Fibroblast of upper back skin (primary cell): ENCODE data around the gene TNFSF9.
"Not testable (repeated sequence)": the region's sequence is repeated elsewhere in the genome, so short reads cannot be mapped to it uniquely, and the experiment has no call there.

Source experiments
- DNase-seq: peaks from one replicate; pipeline ENCODE4 v3.0.0-alpha.2; 2013

Gene TNFSF9

DNA sequence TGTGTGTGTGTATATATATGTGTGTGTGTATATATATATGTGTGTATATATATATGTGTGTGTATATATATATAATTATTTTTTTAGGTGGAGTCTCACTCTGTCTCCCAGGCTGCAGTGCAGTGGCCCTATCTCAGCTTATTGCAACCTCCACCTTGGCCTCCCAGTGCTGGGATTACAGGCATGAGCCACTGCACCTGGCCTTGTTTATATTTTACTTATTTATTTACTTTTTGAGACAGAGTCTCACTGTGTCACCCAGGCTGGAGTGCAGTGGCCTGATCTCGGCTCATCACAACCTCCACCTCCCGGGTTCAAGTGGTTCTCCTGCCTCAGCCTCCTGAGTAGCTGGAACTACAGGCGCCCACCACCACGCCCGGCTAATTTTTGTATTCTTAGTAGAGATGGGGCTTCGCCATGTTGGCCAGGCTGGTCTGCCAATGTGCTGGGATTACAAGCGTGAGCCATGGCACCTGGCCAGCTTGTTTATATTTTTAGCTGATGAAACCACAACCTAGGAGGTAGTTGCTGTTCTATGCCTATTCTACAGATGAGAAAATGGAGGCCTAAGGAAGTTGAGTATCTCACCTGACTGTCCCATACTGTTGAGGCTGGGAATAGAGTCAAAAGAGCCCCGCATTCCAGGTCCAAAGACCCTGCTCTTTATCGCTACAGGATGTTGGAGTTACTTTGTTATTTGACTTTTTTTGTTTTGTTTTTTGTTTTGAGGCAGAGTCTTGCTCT lies 22.6 kb upstream of the TNFSF9 start:
- DNase-seq: not testable (repeated sequence)

DNA sequence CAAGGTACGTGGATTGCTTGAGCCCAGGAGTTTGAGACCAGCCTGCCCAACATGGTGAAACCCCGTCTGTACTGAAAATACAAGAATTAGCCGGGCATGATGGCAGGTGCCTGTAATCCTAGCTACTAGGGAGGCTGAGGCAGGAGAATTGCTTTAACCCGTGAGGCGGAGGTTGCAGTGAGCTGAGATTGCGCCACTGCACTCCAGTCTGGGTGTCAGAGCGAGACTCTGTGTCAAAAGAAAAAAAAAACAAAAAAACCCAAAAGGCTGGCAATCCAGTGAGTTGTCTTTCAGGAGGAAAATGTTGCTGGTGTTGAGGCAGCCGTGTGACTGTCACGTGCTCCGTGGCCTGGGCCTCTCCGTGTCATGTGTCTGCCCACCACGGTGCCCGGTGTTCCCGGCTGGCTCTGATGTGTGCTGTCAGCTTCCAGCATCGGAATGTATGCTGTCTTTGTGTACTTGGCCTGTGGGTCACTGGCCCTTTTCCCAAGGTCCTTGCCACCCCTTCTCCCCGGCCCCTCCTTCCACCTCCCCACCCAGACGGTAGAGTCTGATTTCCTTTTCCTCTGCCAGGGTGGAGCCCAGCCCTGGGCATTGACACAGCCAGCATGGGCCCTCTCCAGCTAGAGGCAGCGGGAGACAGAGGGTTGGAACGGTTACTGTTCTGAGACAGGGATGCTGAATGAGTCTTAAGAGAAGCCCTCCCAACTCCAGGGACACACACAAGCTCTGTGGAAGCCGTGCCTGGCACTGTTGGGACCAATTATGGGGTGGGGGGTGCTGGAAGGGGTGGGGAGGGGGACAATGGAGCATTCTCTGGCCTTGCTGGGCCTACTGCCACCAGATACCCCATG lies 21.5 kb upstream of the TNFSF9 start:
- no peak for DNase-seq

DNA sequence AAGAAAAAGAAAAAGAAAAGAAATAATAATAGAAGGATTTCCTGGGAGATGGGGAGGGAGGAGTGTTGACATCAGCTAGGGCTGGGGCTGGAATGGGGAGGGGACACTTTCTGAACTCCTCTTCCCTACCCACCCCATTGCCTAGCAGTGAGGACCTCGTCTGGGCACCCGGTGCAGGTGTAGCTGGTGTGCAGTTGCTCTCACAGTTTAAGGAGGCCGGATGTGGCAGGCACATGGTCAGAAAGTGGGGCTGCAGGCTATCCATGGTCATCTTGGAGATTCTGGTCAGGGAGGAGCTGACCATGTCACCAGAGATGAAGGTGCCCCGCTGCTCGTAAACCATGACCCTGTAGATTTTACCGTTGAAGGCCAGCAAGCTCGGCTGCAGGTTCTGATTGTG lies 20.2 kb upstream of the TNFSF9 start:
- no peak for DNase-seq

DNA sequence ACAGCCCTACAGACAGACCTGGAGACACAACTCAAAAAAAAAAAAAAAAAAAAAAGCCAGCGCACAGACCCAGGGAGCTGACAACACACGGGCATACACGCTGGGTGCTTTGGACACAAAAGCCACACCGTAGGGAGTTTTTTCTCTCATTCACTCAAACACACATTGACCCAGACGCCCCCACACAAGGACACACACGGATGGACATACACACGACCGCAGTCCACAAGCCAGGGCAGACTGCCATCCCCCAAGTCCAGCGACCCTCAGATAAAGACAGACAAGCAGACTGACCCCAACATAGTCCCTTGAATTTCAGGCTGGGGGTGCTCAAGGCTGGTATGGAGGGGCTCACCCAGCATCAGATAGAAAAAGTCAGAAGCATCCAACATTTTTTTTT lies 16.7 kb upstream of the TNFSF9 start:
- no peak for DNase-seq

DNA sequence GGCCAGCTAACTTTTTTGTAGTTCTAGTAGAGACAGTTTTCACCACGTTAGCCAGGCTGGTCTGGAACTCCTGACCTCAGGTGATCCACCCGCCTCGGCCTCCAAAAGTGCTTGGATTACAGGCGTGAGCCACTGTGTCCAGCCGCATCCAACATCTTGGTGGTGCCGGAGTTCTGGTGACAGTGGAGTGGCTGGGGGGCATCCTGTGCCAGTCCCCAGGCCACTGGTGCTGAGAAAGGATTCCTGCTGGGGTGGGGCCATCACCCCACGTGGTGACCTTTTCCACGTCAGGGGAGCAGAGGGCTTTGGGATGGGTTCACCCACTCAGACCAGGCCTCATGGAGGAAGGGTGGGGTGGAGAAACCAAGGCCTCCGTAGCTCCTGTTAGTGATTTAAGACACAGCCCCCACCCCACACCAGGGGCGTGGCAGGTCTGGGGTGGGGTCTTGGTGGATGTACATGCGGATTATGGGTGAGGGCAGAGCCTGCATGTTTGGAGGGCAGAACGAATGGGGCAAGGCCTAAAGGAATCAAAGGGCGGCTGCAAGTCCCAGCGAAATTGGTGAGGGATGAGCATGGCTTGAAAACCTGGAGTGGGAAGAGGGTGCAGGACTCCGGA lies 15.8 kb upstream of the TNFSF9 start:
- DNase-seq: no peak

DNA sequence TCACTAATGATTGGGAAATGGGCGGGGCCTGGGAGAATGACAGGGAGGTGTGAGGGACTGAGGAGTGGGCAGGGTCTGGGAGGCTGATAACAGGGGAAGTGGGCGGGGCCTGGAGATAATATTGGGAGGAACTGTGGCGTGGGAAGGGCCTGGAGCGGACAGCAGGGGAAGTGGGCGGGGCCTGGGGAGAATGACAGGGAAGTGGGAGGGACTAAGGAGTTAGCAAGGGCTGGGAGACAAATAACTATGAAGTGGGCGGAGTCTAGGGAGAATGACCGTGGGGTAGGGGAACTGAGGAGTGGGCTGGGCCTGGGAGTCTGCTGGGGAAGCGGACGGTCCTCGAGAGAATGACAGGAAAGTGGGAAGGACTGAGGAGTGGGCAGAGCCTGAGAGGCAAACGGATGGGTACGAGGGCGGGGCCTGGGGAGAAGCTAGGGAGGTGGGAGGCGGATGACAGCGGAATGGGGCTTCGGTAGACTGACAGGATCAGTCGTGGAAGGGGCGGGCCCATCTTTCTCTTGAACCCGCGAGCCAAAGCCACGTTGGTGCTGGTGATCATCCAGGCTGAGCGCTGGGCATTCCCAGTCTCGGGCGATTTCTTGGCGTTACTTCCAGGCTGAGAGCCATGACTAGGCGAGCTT lies 14.7 kb upstream of the TNFSF9 start:
- peak; percentile 90 for DNase-seq

DNA sequence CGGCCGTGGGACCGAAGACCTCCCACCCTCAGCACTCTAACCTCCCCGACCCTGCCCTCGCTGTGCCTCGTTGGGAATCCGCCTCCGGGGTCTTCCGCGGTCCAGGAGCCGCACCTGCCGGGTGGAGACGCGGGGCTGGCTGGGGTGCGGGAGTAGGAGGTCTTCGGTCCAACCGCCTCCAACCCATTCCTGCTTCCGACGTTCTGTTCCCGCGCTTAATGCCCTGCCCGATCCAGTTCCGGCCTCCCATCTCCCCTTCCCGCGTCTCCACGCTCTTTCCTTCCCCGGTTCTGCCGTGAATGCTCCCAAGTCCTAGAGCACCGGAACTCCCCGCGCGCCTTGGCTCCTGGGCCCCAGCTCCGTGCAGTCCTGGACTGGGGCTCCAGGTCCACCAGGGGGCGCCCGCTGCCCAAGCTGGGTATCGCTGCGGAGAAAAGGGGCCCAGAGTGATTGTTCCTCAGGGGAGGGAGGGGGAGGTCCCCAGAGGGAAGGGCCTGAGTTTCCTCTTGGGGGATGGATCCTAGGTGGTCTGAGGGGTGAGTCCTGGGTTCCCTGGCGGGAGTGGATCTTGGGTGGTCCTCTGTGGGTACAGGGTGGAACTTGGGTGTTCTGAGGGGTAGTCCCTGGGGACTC lies 14.1 kb upstream of the TNFSF9 start:
- DNase-seq: peak; percentile 83

DNA sequence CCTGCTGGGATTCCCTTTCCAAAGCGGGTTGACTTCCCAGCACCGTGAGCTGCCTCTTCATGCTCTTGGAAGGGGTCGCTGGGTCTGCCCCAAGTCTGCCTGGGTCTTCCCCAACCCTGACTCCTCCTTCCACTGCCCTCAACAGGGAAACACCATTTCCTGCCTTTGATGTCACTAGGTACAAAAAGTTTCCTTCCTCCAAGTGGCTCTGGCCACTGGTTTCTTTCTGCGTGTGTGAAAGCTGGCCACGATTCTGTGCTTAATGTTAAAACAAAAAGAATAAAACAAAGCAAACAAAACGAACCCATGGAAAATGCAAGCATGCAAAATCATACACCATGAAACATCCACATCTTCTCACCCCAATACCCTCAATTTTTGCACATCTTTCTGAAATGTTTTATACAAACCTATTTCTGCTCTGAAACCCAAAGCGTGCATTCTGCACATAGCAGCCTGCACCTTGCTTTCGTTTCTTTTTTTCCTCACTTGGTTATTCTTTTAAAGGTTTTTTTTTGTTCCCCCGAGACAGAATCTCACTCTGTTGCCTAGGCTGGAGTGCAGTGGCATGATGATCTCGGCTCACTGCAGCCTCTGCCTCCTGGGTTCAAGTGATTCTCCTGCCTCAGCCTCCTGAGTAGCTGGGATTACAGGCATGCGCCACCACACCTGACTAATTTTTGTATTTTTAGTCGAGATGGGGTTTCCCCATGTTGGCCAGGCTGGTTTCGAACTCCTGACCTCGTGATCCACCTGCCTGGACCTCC lies 12.5 kb upstream of the TNFSF9 start:
- no peak for DNase-seq

DNA sequence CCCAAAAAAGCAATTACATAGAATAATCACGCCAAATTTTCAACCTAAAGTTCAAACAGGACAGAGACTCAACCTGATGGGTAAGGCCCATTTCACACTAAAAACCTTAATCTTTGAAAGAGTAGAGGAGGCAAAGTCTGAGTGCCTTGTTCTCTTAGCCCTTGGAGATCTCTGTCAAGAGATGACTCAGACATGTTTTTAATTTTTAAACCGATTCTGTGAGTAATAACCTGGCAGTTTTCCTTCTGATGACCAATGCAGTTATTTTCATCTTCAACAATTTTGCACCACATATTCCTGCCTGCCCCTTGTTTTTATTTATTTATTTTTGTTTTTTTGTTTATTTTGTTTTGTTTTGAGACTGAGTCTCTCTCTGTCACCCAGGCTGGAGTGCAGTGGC lies 11.5 kb upstream of the TNFSF9 start:
- peak; percentile 83 for DNase-seq

DNA sequence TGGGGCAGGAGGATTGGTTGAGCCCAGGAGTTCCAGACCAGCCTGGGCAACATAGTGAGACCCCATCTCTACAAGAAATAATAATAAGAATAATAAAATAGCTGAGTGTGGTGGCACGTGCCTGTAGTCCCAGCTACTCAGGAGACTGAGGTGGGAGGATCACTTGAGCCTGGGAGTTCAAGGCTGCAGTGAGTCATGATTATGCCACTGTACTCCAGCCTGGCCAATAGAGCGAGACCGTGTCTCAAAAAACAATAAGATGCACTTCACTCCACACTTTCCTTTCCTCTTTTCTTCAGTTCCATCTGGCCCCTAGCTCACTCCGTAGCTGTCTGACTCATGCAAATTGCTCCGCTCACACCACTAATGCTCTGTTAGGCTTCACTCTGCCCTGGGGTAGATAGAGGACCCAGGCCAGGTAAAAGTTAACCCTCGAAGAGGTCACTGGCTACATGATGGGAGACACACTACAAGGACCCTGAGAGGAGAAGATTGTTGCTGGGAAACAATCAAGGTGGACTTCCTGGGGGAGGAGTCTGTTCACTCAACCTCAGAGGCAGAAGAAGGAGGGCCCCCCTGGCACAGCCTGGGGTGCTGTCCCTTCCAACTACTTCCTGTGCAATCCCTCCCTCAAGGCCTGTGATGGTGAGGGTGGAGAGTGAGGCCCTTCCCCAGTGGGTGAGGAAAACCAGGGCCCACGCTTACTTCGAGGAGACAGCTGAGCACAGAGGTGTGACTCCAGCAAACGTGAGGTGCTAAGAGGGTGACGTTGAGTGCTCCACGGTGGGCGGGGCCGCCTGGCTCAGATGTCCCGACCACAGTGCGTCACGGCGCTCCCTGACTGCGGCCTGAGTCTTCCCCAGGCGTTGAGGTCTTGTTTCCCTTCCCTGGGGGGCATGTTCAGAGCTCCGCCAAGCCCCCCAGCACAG lies 8.8 kb upstream of the TNFSF9 start:
- no peak for DNase-seq

DNA sequence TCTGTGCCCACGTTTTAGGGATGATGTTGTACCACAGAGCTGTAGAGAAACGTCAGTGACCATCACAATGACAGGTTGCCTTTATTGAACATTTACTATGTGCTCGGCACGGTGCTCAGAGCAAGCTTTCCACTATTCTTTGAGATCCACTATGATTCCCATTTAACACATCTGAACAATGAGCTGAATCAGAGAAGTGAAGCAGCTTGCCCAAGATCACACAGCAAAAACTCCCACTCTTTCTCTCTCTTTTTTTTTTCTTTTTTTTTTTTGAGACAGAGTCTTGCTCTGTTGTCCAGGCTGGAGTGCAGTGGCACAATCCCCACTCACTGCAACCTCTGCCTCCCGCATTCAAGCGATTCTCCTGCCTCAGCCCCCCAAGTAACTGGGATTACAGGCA lies 8.1 kb upstream of the TNFSF9 start:
- DNase-seq: no peak

DNA sequence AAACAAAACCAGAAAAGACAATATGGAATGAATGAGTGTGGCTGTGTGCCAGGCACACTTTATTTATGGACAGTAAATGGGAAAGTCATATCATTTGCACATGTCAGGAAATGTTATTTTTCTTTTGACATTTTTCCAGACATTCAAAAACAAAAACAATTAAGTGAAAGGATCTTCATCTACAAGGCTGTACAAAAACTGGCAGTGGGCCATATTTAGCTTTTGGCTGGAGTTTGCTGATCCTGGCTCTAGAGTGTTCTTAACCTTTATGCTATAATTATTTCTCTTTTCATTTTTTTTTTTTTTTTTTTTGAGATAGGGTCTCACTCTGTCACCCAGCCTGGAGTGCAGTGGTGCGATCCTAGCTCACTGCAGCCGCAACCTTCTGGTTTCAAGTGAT lies 6.5 kb upstream of the TNFSF9 start:
- no peak for DNase-seq

DNA sequence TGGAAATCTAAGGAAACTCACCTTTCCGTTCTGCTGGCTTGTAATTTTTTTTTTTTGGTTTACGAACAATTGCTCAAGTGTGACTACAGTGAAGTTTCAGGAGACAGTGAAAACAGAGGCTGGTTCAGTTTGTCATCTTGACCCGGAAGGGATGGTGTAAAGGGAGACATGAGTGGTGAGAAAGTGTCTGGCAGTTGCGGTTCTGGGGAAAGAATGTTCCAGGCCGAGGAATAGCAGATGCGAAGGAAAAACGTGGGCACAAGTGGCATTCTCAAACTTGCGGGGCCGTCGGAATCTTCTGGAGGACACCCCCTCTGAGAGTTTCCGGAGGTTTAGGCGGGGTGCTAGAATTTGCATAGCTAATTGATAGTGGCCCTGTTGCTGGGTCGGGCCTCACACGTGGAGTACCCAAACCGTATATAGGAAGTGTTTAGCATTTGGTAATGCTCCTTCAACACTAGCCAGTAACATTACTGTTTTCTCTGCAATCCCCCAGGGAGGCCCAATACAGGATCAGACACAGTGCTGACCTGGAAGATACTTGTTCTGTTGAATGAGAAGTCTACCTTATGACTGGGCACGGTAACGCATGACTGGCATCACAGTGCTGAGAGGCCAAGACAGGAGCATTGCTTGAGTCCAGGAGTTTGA lies 2.8 kb upstream of the TNFSF9 start:
- DNase-seq: no peak

DNA sequence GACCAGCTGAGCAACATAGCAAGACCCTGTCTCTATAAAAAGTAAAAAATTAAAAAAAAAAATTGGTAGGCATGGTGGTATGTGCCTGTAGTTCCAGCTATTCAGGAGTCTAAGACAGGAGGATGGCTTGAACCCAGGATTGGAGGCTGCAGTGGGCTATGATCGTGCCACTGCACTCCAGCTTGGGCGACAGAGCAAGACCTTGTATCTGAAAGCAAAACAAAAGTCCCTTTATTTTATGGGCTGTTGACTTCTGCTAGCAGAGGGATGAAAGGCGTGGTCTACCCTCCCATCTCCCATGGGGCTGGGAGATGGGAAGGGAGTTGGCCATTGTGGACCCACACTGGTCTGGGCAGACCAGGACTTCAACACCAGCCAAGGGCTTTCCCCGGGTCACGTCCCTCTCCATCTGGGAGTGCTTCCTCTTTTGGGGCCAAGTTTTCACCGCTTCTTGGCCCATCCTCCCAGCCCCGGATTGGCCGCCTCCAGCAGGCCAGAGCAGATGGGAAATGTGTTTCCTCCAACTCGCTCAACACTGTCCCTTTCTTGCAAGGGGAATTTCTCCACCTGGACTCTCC lies 2.2 kb upstream of the TNFSF9 start:
- DNase-seq: no peak

DNA sequence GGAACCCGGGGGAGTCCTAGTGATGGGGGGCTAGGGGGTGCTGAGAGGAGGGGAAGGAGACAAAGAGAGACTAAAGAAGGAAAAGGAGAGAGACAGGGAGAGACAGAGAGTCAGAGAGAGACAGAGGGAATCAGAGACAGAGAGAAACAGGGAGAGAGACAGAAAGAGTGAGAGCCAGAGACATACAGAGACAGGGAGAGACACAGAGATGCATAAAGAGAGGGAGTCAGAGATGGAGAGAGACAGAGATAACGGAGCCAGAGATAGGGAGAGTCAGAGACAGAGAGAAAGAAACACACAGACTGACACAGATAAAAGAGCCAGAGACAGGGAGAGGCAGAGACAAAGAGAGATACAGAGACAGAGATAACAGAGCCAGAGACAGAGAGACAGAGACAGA lies 1.5 kb upstream of the TNFSF9 start:
- no peak for DNase-seq

DNA sequence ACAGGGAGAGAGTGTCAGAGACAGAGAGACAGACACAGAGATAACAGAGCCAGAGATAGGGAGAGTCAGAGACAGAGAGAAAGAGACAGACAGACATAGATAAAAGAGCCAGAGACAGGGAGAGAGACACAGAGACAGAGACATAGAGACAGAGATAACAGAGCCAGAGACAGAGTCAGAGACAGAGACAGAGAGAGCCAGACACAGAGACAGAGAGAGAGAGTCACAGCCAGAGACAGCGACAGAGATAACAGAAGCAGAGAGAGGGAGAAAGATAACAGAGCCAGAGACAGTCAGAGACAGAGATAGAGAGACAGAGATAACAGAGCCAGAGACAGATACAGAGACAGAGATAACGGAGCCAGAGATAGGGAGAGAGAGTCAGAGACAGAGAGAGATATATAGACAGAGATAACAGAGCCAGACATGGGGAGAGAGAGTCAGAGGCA lies 865 bp upstream of the TNFSF9 start:
- no peak for DNase-seq

DNA sequence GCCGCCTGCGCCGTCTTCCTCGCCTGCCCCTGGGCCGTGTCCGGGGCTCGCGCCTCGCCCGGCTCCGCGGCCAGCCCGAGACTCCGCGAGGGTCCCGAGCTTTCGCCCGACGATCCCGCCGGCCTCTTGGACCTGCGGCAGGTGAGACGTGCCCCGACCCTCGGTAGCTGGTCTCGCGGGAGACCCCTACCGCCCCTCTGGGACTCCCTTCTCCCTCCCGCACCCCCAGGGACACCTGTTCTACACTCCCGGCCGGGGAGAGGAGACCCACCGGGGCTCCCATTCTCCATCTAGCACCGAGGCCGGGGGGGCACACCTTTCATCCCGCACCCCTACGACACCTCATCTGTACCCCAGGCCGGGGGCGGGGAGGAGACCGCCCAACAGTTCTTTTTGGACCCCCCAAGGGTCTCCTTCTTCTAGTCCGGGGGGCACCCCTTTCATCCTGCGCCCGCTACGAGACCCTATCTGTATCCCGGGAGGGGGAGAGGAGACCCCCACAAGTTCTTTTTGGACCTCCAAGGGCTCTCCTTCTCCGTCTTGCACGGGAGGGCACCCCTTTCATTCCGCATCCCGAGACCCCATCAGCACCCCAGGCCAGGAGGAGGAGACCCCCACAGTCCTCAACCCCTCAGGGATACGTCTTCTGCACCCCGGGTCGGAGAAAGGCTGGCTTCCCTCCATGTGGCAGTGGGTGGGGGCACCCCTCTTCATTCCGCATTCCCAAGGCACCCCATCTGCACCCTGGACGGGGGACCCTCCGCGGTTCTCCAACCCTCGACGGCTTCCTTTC lies 533 bp downstream of the TNFSF9 start:
- DNase-seq: no peak

DNA sequence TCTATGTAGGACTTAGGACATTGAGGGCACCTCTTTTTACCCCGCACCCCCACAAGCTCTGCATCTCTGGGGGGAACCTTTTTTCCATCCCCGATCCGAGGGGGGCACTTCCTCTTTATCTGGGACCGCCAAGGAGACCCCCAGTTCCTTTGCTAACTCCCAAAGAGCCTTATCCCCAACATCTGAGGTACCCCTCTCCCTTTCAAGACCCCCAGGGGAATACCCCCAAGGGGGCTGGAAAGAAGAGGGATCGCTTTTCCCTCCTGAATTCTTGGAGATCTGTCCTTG lies 1.1 kb downstream of the TNFSF9 start:
- DNase-seq: no peak

DNA sequence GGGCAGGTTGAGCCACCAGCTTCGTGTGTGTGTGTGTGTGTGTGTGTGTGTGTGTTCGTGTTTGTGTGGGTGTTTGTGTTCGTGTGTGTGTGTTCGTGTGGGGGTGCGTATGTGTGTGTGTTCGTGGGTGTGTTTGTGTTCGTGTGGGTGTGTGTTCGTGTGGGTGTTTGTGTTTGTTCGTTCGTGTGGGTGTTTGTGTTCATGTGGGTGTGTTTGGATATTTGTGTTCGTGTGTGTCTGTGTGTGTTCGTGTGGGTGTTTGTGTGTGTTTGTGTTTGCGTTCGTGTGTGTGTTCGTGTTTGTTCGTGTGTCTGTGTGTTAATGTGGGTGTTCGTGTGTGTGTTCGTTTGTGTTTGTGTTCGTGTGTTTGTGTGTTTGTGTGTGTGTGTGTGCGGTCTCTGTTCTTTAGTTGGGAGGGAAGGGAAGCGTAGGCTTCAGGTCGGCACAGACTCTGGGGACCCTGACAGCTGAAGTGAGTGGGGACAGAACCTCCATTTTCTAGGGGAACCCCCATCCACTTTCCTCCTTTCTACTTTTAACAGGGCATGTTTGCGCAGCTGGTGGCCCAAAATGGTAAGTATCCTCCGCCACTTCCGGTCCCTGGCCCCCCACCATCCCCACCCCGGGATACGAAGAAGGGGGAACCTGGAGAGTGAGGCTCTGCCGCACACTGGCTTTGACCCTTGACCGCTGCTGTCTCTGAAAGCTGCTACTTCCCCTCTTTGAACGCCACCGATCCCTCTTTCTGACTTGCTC lies 1.6 kb downstream of the TNFSF9 start:
- no peak for DNase-seq
